Endothelial cell (in vitro differentiated cells): ENCODE results near the gene UNC79. TPM values are rescaled to one million over a fixed set of nuclear protein-coding genes. Genes with fewer than 3 reads are reported as not detected.

Experiments
- DNase-seq: peaks from one replicate; pipeline ENCODE4 v3.0.0; 2021; ENCODE audit warnings: low spot score
- H3K27ac Mint-ChIP-seq: one replicate; pipeline ENCODE4 v1.8.0; 2021; ENCODE audit warnings: mixed read lengths, inconsistent platforms; ENCODE audit not compliant: unreplicated experiment
- H3K27me3 Mint-ChIP-seq: one replicate; pipeline ENCODE4 v1.8.0; 2021; ENCODE audit warnings: mild to moderate bottlenecking, moderate library complexity, mixed read lengths, inconsistent platforms; ENCODE audit not compliant: unreplicated experiment
- H3K36me3 Mint-ChIP-seq: one replicate; pipeline ENCODE4 v1.8.0; 2021; ENCODE audit warnings: mild to moderate bottlenecking, low read depth, mixed read lengths, inconsistent platforms; ENCODE audit not compliant: unreplicated experiment
- H3K4me1 Mint-ChIP-seq: one replicate; pipeline ENCODE4 v1.8.0; 2021; ENCODE audit warnings: mild to moderate bottlenecking, mixed read lengths, inconsistent platforms; ENCODE audit not compliant: unreplicated experiment
- H3K4me3 Mint-ChIP-seq: one replicate; pipeline ENCODE4 v1.8.0; 2021; ENCODE audit warnings: mild to moderate bottlenecking, mixed read lengths, inconsistent platforms; ENCODE audit not compliant: unreplicated experiment
- H3K9me3 Mint-ChIP-seq: one replicate; pipeline ENCODE4 v1.8.0; 2021; ENCODE audit warnings: mixed read lengths, inconsistent platforms; ENCODE audit not compliant: unreplicated experiment
- total RNA-seq: library from RNA; stranded (reverse); fragmentation: NEBNext Ultra II Directional; extraction: Animal tissue kit (Norgen Biotek cat#: 25700); gene quantifications from one replicate; pipeline ENCODE4 v1.2.1, GENCODE V29; 2021; ENCODE audit not compliant: unreplicated experiment
- TF ChIP-seq, protein P1 (sequence below): fragments of 200-600 bp; sonication (generic); IDR thresholded peaks from one replicate; pipeline ENCODE4 v1.5.0; 2021; ENCODE audit warnings: antibody characterized with exemption; ENCODE audit not compliant: unreplicated experiment

The UNC79 gene
- total RNA-seq, 1 donor from 2014 or later: 0.69 TPM

- no peak for DNase-seq
- no peaks in the 10 kb centered on the region for H3K36me3 Mint-ChIP-seq
- TF ChIP-seq, protein P1, sequence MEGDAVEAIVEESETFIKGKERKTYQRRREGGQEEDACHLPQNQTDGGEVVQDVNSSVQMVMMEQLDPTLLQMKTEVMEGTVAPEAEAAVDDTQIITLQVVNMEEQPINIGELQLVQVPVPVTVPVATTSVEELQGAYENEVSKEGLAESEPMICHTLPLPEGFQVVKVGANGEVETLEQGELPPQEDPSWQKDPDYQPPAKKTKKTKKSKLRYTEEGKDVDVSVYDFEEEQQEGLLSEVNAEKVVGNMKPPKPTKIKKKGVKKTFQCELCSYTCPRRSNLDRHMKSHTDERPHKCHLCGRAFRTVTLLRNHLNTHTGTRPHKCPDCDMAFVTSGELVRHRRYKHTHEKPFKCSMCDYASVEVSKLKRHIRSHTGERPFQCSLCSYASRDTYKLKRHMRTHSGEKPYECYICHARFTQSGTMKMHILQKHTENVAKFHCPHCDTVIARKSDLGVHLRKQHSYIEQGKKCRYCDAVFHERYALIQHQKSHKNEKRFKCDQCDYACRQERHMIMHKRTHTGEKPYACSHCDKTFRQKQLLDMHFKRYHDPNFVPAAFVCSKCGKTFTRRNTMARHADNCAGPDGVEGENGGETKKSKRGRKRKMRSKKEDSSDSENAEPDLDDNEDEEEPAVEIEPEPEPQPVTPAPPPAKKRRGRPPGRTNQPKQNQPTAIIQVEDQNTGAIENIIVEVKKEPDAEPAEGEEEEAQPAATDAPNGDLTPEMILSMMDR: no peak
- H3K9me3 Mint-ChIP-seq: no peaks in the 10 kb centered on the region
- H3K4me3 Mint-ChIP-seq: no peak overlapping the region
- H3K4me1 Mint-ChIP-seq: no peaks in the 10 kb centered on the region
- no peaks in the 10 kb centered on the region for H3K27me3 Mint-ChIP-seq
- no peak overlapping the region for H3K27ac Mint-ChIP-seq
These were observed 148.4 kb downstream of the UNC79 start for GRCh38 chr14:93579178-93579577.

- TF ChIP-seq, protein P1: no peak
- Mint-ChIP-seq H3K9me3 (no peaks in the 10 kb centered on the region), H3K27me3 (no peaks in the 10 kb centered on the region), H3K4me1 (no peaks in the 10 kb centered on the region), H3K4me3 (peak overlapping the region; percentile 60), H3K36me3 (no peaks in the 10 kb centered on the region), H3K27ac (no peak overlapping the region)
- no peak for DNase-seq
These were observed 151.8 kb downstream of the UNC79 start for GRCh38 chr14:93582516-93582915.

DNA sequence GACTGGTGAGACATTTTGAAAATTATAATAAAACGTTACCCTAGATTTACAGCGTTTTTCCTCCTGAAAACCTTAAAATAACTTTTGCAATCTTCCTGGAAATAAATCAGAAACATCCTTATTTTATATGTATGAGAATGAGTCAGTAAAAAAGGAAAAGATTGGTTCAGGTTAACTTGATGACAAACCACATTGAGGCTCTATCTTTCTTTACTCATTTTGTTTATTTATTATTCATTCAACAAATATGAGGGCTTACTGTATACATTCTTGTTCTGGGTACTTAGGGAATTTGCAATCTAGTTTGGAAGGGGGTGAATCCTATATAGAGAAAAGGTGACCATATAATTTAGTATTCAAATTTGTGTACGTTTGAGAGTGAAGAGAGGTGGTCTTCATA is 156.6 kb downstream of the UNC79 start:
- peaks cover 4% of the 10 kb centered on the region for H3K4me1 Mint-ChIP-seq
- H3K9me3 Mint-ChIP-seq: no peaks in the 10 kb centered on the region
- DNase-seq: no peak
- no peak overlapping the region for H3K27ac Mint-ChIP-seq
- TF ChIP-seq, protein P1: no peak
- H3K4me3 Mint-ChIP-seq: no peak overlapping the region
- no peaks in the 10 kb centered on the region for H3K36me3 Mint-ChIP-seq
- H3K27me3 Mint-ChIP-seq: no peaks in the 10 kb centered on the region

DNA sequence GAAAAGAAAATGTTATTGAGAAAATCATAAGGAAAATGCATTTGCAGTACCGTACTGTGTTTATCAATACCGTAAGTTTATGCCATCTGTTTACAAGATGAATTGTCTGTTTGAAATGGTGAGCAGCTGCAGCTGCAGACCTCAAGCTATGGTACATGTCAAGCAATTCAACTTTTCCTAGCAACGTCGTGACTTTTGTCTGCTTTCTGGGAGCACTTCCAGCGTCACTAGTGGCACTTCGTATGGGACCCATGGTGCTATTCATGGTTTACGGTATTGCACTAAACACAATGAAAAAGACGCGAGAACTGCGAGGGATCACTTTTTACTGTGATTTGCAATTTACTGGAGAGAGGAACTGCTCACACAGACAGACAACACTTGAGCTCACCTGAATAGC is 160.8 kb downstream of the UNC79 start:
- no peak overlapping the region for H3K27ac Mint-ChIP-seq
- no peaks in the 10 kb centered on the region for H3K9me3 Mint-ChIP-seq
- peaks cover 4% of the 10 kb centered on the region for H3K4me1 Mint-ChIP-seq
- no peaks in the 10 kb centered on the region for H3K36me3 Mint-ChIP-seq
- H3K4me3 Mint-ChIP-seq: no peak overlapping the region
- H3K27me3 Mint-ChIP-seq: no peaks in the 10 kb centered on the region
- TF ChIP-seq, protein P1: no peak
- DNase-seq: no peak

DNA sequence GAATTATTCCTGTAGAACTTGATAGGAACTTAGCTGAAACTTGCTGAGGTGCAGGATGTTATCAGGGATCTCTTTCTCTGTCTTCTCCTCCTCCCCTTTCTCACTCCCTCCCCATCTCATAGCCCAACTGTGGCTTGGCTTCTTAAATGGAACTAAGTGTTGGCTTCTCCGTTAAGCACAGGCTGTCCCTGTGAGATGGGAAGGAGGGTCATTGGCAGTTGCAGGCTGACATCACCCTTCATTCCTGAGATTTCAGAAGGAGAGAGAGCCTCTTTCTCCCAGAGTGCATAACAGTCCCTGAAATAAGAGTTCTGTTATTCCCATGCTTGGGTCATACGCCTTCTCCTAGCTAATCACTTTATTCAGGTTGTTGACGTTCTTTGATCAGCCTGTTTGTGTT is 162.0 kb downstream of the UNC79 start:
- TF ChIP-seq, protein P1: no peak
- Mint-ChIP-seq H3K4me3 (no peak overlapping the region), H3K9me3 (no peaks in the 10 kb centered on the region), H3K27me3 (no peaks in the 10 kb centered on the region), H3K27ac (no peak overlapping the region), H3K36me3 (no peaks in the 10 kb centered on the region), H3K4me1 (peaks cover 4% of the 10 kb centered on the region)
- no peak for DNase-seq
